ENCODE measurements around the gene ASB3.

GRCh38 chr2:53708988-53709387 is 77.8 kb downstream of the ASB3 start:
- TF ChIP-seq EP300 (IDR thresholded peaks at IDR 0.05) (no peak), EHMT2 (IDR thresholded peaks at IDR 0.05; ENCODE audit: low read depth) (no peak), CTCF (IDR thresholded peaks at IDR 0.05) (no peak), CBX8 (IDR thresholded peaks at IDR 0.05) (no peak), KDM5A (IDR thresholded peaks at IDR 0.05) (no peak)
